Sigmoid colon (tissue), 7 donors: ENCODE data around the gene CCNDBP1. TPM values are rescaled to one million over a fixed set of nuclear protein-coding genes. Genes with fewer than 3 reads are reported as not detected.
"Not testable (repeated sequence)": the region's sequence is repeated elsewhere in the genome, so short reads cannot be mapped to it uniquely, and the experiment has no call there.

ENCODE experiments used
- DNase-seq: peaks from one replicate; pipeline ENCODE4 v3.0.0-alpha.2; 2019
- H3K27ac ChIP-seq, 4 donors: fragments of 200-600 bp; sonication (generic); one replicate each; pipeline ENCODE4 v1.5.1; 2016 to 2019; ENCODE audit warnings: mild to moderate bottlenecking in 1 of 4
- H3K27me3 ChIP-seq, 3 donors: fragments of 200-600 bp; sonication (generic); one replicate each; pipeline ENCODE4 v1.5.1; 2019; ENCODE audit warnings: mild to moderate bottlenecking in 1 of 3
- H3K36me3 ChIP-seq, 4 donors: fragments of 200-600 bp; sonication (generic); one replicate each; pipeline ENCODE4 v1.5.1; 2016 to 2019
- H3K4me1 ChIP-seq, 4 donors: fragments of 200-600 bp; sonication (generic); one replicate each; pipeline ENCODE4 v1.5.1; 2017 to 2019
- H3K4me3 ChIP-seq, 4 donors: fragments of 200-600 bp; sonication (generic); one replicate each; pipeline ENCODE4 v1.5.1; 2017 to 2019; ENCODE audit warnings: mild to moderate bottlenecking in 2 of 4, moderate library complexity in 1 of 4
- H3K9me3 ChIP-seq, 4 donors: fragments of 200-600 bp in 3 of 4; sonication (generic) in 3 of 4; one replicate each; pipeline versions ENCODE4 v1.5.1 to v1.6.1; 2013 to 2019
- CTCF ChIP-seq, 4 experiments: fragments of 450-650 bp in 3 of 4; fragments of 200-600 bp in 1 of 4; IDR thresholded peaks; one replicate each; pipeline ENCODE4 v1.5.1; 2016 to 2019; ENCODE audit warnings: antibody characterized with exemption in 4 of 4, mild to moderate bottlenecking in 3 of 4, moderate library complexity in 2 of 4
- EP300 ChIP-seq, 4 donors: sonication (generic); formaldehyde crosslinking; IDR thresholded peaks; one replicate each; pipeline ENCODE4 v1.6.1; 2017; ENCODE audit warnings: antibody characterized with exemption in 4 of 4
- POLR2A ChIP-seq, 2 donors: fragments of 450-650 bp; IDR thresholded peaks; one replicate each; pipeline ENCODE4 v1.6.1; 2016; ENCODE audit warnings: antibody characterized with exemption in 2 of 2, mild to moderate bottlenecking in 2 of 2, moderate library complexity in 2 of 2
- POLR2AphosphoS5 ChIP-seq, 4 donors: sonication (generic); formaldehyde crosslinking; IDR thresholded peaks; one replicate each; pipeline ENCODE4 v1.6.1; 2017; ENCODE audit warnings: antibody characterized with exemption in 4 of 4
- WGBS, 2 donors: extraction: QIAGEN DNeasy Blood & Tissue Kit; methylation state at CpG; one replicate each; pipeline ENCODE4 v1.1.7; 2013; 5-methylcytosine and 5-hydroxymethylcytosine counted together
- intact Hi-C: fragments of 100-400 bp; cut with DNase I; formaldehyde crosslinking; loops from one replicate; pipeline ENCODE4 v1.15.1; 2023
- polyA plus RNA-seq, 3 donors: library from polyadenylated mRNA; stranded (reverse); fragments of 200-250 nt; gene quantifications; one replicate each; pipeline ENCODE4 v1.2.3, GENCODE V29; 2013
- total RNA-seq, 4 donors: library from RNA; depleted of rRNA; stranded (reverse); fragments of >200 nt; gene quantifications; one replicate each; pipeline ENCODE4 v1.1.0, GENCODE V29; 2016
- donor health status: healthy with polysubstance abuse.
- donor health status: Bipolar disorder and iron deficiency.
- donor health status: healthy.

The CCNDBP1 gene
- total and polyA plus RNA-seq, 7 donors = 39.1 to 109 (median 53.9) TPM

DNA sequence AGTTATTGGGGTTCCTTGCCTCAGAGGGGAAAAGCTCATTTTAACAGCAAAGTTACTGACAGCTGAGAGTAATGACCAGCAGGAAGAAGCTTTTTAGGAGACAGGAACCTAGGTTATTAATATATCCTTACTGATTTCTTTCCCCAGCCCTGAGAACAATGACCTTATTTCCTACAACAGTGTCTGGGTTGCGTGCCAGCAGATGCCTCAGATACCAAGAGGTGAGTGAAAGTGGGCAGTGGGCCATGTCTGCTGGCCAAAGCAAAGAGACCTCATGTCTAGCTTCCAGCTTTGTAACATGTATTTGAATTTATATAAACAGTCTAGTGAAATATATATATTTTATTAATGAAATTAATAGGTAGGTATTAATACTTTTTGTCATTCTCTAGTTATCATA is 5.0 kb downstream of the CCNDBP1 start:
- peaks cover 0 to 66% (median 28%) of the 10 kb centered on the region in 4 donors for H3K36me3 ChIP-seq
- H3K27me3 ChIP-seq = no peaks in the 10 kb centered on the region
- H3K9me3 ChIP-seq = no peaks in the 10 kb centered on the region
- peaks cover 0 to 38% (median 28%) of the 10 kb centered on the region in 4 donors for H3K4me1 ChIP-seq
- H3K27ac ChIP-seq = peak overlapping the region in 1 of 4 donors; percentile 25
- no peak for DNase-seq
- TF ChIP-seq POLR2A (IDR thresholded peaks at IDR 0.05) (no peak), CTCF (IDR thresholded peaks at IDR 0.05) (no peak), POLR2AphosphoS5 (IDR thresholded peaks at IDR 0.05) (no peak), EP300 (IDR thresholded peaks at IDR 0.05) (no peak)
- 94 to 97% methylated on average over 1 of the region's 1 CpG for WGBS, 2 donors
- intact Hi-C loops = no loop called here
- no peak overlapping the region for H3K4me3 ChIP-seq

GRCh38 chr15:43193710-43194109 is 8.5 kb downstream of the CCNDBP1 start:
- peaks cover 0 to 89% (median 34%) of the 10 kb centered on the region in 4 donors for H3K36me3 ChIP-seq
- no peaks in the 10 kb centered on the region for H3K9me3 ChIP-seq

DNA sequence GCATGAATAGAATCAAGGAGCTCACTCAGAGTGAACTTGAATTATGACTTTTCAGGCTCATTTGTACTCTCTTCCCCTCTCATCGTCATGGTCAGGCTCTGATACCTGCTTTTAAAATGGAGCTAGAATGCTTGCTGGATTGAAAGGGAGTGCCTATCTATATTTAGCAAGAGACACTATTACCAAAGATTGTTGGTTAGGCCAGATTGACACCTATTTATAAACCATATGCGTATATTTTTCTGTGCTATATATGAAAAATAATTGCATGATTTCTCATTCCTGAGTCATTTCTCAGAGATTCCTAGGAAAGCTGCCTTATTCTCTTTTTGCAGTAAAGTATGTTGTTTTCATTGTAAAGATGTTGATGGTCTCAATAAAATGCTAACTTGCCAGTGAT is 9.6 kb downstream of the CCNDBP1 start:
- Histone ChIP-seq H3K36me3 (peaks cover 0 to 81% (median 34%) of the 10 kb centered on the region in 4 donors), H3K9me3 (no peaks in the 10 kb centered on the region), H3K4me1 (peaks cover 0 to 9% (median 6%) of the 10 kb centered on the region in 4 donors), H3K27me3 (no peaks in the 10 kb centered on the region), H3K4me3 (no peak overlapping the region), H3K27ac (no peak overlapping the region)
- 87 to 94% methylated on average over 2 of the region's 2 CpGs for WGBS, 2 donors
- TF ChIP-seq EP300 (IDR thresholded peaks at IDR 0.05) (no peak), POLR2A (IDR thresholded peaks at IDR 0.05) (no peak), CTCF (IDR thresholded peaks at IDR 0.05) (no peak), POLR2AphosphoS5 (IDR thresholded peaks at IDR 0.05) (no peak)
- intact Hi-C loops = no loop called here
- DNase-seq = no peak

More at GRCh38 chr15:43193710-43194109, 8.5 kb downstream of the CCNDBP1 start:
- Histone ChIP-seq H3K4me1 (peaks cover 0 to 16% (median 13%) of the 10 kb centered on the region in 4 donors), H3K27ac (no peak overlapping the region), H3K4me3 (no peak overlapping the region), H3K27me3 (no peaks in the 10 kb centered on the region)
- WGBS, 2 donors = 93 to 94% methylated on average over 2 of the region's 2 CpGs
- intact Hi-C loops = no loop called here
- no peak for TF ChIP-seq EP300 (IDR thresholded peaks at IDR 0.05)
- TF ChIP-seq POLR2A (IDR thresholded peaks at IDR 0.05) = no peak
- TF ChIP-seq CTCF (IDR thresholded peaks at IDR 0.05) = no peak
- DNase-seq = no peak

DNA sequence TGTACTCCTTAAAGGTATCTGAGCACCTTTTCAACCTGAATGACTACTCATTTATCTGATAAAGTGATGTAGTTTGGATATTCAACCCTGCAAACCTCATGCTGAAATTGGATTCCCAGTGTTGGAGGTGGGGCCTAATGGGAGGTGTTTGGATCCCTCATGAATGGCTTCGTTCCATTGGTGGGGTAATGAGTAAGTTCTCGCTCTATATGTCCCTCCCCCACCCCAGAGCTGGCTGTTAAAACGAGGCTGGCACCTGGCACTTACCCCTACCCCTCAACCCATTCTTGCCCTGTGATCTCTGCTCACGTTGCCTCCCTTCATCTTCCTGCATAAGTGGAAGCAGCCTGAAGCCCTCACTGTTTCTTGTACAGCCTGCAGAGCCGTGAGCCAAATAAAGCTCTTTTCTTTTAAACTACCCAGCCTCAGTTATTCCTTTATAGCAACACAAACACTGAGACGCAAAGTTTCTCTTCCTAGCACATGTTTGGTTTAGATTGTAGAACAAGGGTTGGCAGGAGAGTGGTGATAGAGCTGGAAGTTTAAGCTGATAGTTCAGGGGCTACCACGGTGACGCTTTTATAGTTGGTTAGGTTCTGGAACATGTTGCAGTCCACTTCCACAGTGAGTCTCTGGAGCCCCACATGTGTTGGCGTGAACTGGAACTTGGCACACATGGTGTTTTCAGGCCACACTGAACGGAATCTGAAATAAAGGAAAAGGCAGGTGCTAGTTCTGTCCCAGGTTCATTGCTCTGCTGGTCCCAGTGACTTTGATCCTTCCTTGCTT is 11.8 kb downstream of the CCNDBP1 start:
- H3K4me1 ChIP-seq = no peaks in the 10 kb centered on the region
- no peak overlapping the region for H3K27ac ChIP-seq
- H3K36me3 ChIP-seq = peaks cover 0 to 59% (median 26%) of the 10 kb centered on the region in 4 donors
- intact Hi-C loops = no loop called here
- WGBS, 2 donors = 93 to 94% methylated on average over 10 of the region's 10 CpGs
- no peaks in the 10 kb centered on the region for H3K27me3 ChIP-seq
- TF ChIP-seq CTCF (IDR thresholded peaks at IDR 0.05) = no peak
- TF ChIP-seq POLR2AphosphoS5 (IDR thresholded peaks at IDR 0.05) = no peak
- no peak for TF ChIP-seq EP300 (IDR thresholded peaks at IDR 0.05)
- TF ChIP-seq POLR2A (IDR thresholded peaks at IDR 0.05) = no peak
- no peak for DNase-seq
- no peaks in the 10 kb centered on the region for H3K9me3 ChIP-seq
- no peak overlapping the region for H3K4me3 ChIP-seq

DNA sequence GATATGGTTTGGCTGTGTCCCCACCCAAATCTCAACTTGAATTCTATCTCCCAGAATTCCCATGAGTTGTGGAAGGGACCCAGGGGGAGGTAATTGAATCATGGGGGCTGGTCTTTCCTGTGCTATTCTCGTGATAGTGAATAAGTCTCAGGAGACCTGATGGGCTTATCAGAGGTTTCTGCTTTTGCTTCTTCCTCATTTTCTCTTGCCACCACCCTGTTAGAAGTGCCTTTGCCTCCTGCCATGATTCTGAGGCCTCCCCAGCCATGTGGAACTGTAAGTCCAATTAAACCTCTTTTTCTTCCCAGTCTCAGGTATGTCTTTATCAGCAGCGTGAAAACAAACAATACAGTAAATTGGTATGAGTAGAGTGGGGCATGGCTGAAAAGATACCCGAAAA is 12.6 kb downstream of the CCNDBP1 start:
- 85 to 92% methylated on average over 3 of the region's 3 CpGs for WGBS, 2 donors
- H3K9me3 ChIP-seq, H3K4me3 ChIP-seq, DNase-seq, H3K27ac ChIP-seq, H3K4me1 ChIP-seq, H3K27me3 ChIP-seq, intact Hi-C loops: not testable (repeated sequence)
- peaks cover 0 to 51% (median 18%) of the 10 kb centered on the region in 4 donors for H3K36me3 ChIP-seq

DNA sequence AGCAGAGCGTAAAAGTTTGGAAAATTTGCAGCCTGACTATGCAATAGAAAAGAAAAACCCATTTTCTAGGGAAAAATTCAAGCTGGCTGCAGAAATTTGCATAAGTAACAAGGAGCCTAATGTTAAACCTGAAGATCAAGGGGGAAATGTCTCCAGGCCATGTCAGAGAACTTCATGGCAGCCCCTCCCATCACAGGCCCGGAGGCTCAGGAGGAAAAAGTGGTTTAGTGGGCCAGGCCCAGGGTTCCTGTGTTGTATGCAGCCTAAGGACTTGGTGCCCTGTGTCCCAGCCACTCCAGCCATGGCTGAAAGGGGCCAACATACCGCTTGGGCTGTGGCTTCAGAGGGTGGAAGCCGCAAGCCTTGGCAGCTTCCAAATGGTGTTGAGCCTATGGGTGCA is 13.4 kb downstream of the CCNDBP1 start:
- H3K27ac ChIP-seq, H3K27me3 ChIP-seq, H3K9me3 ChIP-seq, DNase-seq, H3K4me1 ChIP-seq, intact Hi-C loops, H3K4me3 ChIP-seq: not testable (repeated sequence)
- peaks cover 0 to 43% (median 15%) of the 10 kb centered on the region in 4 donors for H3K36me3 ChIP-seq
- WGBS, 2 donors = 97% methylated on average over 4 of the region's 4 CpGs
